Motor neuron (in vitro differentiated cells): Measurements from ENCODE around the gene CORO2A. TPM values are rescaled to one million over a fixed set of nuclear protein-coding genes. Genes with fewer than 3 reads are reported as not detected.

Experiments
- ATAC-seq, 8 experiments: fragments of 200-7000 bp; cut with Tn5 transposase; replicated peaks in 6 of 8; 2 replicates each; pipeline ENCODE4 v1.8.0; 2021; ENCODE audit warnings: mild to moderate bottlenecking in 8 of 8, moderate library complexity in 8 of 8
- H3K27ac ChIP-seq, 2 donors: fragments of 250-450 bp; sonication (Bioruptor Pico); 2 replicates each; pipeline ENCODE4 v1.9.0; 2021; ENCODE audit warnings: antibody characterized with exemption in 2 of 2, mild to moderate bottlenecking in 2 of 2, moderate library complexity in 1 of 2
- H3K4me1 ChIP-seq, 2 donors: fragments of 250-450 bp; sonication (Bioruptor Pico); replicated peaks in 1 of 2; 2 replicates each; pipeline ENCODE4 v1.6.1; 2021; ENCODE audit warnings: antibody characterized with exemption in 2 of 2, mild to moderate bottlenecking in 2 of 2, moderate library complexity in 1 of 2
- H3K4me3 ChIP-seq, 5 donors: fragments of 250-450 bp; sonication (Bioruptor Pico); 2 replicates each; pipeline ENCODE4 v1.9.0; 2021; ENCODE audit warnings: antibody characterized with exemption in 5 of 5, mild to moderate bottlenecking in 5 of 5, moderate library complexity in 4 of 5
- WGBS, 10 experiments: fragments of 450-650 bp; shearing (Covaris generic); methylation state at CpG; one replicate each; pipeline ENCODE4 v1.0.0; 2022; 5-methylcytosine and 5-hydroxymethylcytosine counted together
- in situ Hi-C, 9 experiments: fragments of 400-800 bp; cut with MboI; loops; one replicate each; pipeline ENCODE4 v1.15.0; 2021; ENCODE audit warnings: low sequenced_read_pairs in 9 of 9, low pct_unique_long_range_greater_than_20kb in 2 of 9; ENCODE audit not compliant: unreplicated experiment in 9 of 9
- total RNA-seq, 8 experiments: library from RNA; unstranded; fragments of 300-600 nt; gene quantifications; 2 replicates each; pipeline versions ENCODE4 v1.2.3 to v1.2.4, GENCODE V29; 2022

CORO2A gene
- total RNA-seq, 8 experiments from 2014 or later, result 0.87 to 3.4 (median 2.0) TPM

DNA sequence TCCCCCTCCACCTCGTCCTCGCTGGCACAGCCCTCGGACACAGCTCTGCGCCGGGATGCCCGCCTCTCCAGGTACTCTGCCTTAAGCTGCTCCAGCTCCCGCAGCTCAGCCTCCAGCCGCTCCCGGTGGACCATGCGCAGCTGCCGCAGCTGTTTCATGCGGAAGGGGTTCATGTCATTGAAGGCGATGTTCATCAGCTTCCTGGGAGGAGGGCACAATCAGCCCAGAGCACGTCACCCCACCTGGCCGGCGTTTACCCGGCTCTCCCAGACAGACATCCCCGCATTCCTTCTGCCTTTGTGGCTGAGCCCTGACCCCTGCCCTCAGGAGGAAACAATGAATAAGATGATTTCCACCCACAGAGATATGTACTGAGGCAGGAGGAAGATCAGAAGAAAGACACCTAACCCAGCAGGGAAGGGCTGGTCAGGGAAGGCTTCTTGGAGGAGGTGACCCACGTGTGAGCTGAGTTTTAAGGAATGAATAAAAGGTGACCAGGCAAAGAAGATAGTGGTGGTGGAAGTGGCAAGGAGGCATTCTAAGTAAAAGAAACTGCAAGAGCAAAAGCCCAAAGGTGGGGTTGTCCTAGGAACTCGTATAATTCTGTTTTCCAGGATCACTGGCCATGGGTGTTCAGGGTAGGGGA lies 7.1 kb upstream of the CORO2A start:
- no peak for ATAC-seq
- in situ Hi-C loops, result no loop called here
- no peak overlapping the region for H3K27ac ChIP-seq

DNA sequence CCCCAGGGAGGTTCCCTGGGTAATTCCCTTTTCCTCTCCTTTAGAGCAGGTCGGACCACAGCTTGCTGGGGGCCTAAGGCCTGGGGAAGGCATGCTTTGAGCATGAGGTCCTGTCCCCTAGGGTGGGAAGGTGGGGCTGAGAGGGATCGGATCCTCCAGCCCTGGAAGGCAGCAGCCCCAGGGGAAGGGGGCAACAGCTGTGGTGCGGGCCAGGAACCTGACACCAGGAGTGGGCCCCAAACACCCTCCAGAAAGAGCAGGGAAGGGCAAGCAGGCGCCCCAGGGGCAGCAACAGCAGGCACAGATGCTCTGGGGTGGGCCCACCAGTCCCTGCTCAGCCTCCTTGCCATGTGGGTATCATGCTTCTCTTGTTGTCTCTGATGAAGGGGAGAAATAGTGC lies 3.2 kb upstream of the CORO2A start:
- 0 to 69% methylated on average over 1 to 2 of the region's 4 CpGs; no CpG with 5 or more reads in 8 of the 10 experiments for WGBS, 10 experiments
- Histone ChIP-seq H3K27ac (no peak overlapping the region), H3K4me1 (peaks cover 2 to 9% of the 10 kb centered on the region in 2 donors), H3K4me3 (no peak overlapping the region)
- no peak for ATAC-seq
- in situ Hi-C loops, result no loop called here

More for the DNA sequence above, 7.1 kb upstream of the CORO2A start:
- H3K4me1 ChIP-seq, result no peaks in the 10 kb centered on the region
- 30 to 90% (median 66%) methylated on average over 2 to 11 of the region's 20 CpGs; no CpG with 5 or more reads in 2 of the 10 experiments for WGBS, 10 experiments
- no peak overlapping the region for H3K4me3 ChIP-seq

DNA sequence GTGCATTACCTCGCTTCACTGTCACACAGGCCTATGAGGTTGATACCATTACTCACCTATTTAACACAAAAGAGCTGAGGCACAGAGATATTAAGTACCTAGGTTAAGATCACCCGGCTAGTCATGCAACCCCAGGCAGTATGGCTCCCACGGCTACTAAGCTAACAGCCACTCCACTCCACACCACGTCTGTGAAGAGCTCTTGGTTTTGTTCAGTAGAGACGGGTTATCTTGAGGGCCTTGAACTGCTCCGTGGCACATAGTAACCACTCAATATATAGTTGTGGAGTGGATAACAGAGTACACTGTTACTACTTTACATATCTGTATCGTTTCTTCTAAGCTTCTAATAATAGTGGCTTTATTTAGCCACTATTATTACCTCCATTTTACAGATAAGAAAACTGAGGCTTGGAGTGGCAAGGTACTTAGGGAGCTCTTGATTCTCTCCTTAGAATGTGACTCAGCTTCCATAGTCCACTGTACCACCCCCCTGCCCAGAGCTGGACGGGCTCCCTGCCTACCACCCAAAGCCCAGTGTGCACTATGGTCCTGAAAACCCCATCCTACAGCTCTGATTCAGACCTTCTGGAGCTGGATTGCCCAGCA lies 1.0 kb upstream of the CORO2A start:
- in situ Hi-C loops, result no loop called here
- WGBS, 10 experiments, result 46 to 87% (median 66%) methylated on average over 1 to 7 of the region's 8 CpGs; no CpG with 5 or more reads in 4 of the 10 experiments
- no peak for ATAC-seq
- H3K4me3 ChIP-seq, result peak overlapping the region; percentile 36 to 65 (median 42)
- peak overlapping the region; percentile 25 to 46 for H3K27ac ChIP-seq
- H3K4me1 ChIP-seq, result peaks cover 2 to 9% of the 10 kb centered on the region in 2 donors

DNA sequence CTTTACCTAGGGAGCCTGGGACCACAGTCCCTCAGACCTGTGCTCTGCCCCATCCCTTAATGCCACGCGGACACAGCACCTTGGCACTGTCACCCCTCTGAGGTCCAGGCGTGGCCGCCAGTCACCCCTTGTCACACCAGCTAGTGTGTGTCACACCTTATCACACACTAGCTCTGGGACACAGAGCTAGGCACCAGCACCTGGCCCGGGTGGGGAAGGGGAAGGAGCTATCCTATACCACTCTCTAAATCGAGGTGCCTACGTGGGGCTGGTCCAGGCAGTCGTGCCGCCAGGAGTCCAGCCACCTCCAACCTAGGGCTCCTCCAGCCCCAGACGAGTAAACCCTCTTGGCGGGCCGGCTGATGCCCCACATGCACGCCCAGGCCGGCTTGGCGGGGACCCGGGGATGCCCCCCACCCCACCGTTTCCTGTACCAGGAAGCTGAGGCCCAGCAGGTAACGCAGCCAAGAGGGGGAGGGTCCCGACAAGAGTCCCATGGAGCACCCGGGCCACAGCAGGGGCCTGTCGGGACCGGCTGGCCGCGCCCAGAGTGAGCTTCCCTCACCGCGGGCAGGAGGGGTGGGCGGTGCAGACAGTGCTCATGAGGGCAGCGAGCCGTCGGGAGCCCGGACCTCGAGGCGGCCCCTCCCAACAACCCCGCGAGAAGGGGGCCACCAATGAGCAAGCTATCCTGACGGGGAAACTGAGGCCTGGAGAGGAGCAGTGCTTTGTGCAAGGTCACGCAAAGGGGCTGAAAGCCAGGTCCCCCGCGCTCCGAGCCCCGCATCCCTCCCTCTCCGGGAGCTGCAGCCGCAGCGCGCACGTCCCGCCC lies 550 bp downstream of the CORO2A start:
- H3K27ac ChIP-seq, result peak overlapping the region in 1 of 2 donors; percentile 5
- in situ Hi-C loops, result no loop called here
- 1 to 40% (median 27%) methylated on average over 1 to 14 of the region's 47 CpGs; no CpG with 5 or more reads in 6 of the 10 experiments for WGBS, 10 experiments

DNA sequence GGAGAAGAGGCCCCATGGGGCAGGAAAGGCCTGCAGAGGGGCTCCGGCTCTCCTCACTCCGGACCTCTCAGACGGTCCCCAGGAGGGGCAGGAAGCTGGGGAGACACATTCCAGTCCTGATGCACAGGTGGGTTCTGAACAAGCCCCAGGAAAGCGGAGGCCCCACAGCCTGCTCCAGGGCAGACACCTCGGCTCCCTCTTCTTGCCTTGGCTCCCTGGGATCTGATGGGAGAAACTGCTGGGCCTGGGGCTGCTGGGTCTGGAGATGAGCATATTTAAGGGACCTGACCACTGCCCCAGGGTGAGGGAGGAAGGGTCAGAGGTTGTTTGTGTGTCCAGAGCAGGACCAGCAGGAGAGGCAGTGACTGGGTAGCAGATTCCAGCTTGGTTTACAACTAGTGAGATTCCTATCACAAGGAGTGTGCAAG lies 1.2 kb downstream of the CORO2A start:
- Histone ChIP-seq H3K4me1 (peaks cover 2 to 9% of the 10 kb centered on the region in 2 donors), H3K27ac (no peak overlapping the region), H3K4me3 (no peak overlapping the region)
- in situ Hi-C loops, result no loop called here
- no peak for ATAC-seq
- 49% methylated on average over 4 of the region's 5 CpGs; no CpG with 5 or more reads in 9 of the 10 experiments for WGBS, 10 experiments

More for the DNA sequence above, 550 bp downstream of the CORO2A start:
- peaks cover 2 to 9% of the 10 kb centered on the region in 2 donors for H3K4me1 ChIP-seq
- peak overlapping the region; percentile 36 to 65 (median 42) for H3K4me3 ChIP-seq
- ATAC-seq, result peak; percentile 8 to 59 (median 41)

DNA sequence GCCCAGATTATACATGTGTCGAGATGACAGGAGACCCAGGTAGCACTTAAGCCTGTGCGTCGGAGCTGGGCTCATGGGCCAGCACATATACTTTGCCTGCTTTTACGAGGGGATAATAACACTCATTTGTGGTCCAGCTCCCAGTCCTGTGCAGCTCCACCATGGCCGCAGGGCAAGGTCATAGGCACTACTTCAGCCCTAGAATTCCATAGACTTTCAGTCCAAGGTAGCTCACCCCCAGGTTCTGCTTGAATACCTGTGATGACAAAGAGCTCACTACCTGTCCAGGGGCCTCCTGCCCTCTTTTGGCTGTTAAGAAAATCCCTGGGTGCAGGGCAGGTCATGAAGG lies 1.7 kb downstream of the CORO2A start:
- 60 to 100% (median 100%) methylated on average over 1 to 3 of the region's 5 CpGs; no CpG with 5 or more reads in 5 of the 10 experiments for WGBS, 10 experiments

DNA sequence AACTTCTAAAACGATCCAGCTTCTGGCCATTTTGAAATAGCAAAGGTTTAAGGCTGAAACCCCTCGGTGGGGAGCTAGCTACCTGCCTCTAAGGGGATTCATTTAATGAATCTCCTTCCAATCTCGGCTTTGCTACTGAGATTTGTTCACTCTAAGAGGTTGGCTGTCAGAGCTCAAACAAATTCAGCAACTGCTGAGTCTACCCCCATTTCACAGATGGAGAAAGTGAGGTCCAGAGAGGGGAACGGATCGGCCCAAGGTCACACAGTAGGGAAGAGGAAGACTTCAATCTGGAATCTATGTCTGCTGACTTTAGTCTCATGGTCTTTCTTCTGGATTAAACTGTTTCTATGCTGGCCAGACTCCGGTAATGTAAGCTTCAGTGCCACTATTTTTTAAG lies 3.0 kb downstream of the CORO2A start:
- peaks cover 2 to 9% of the 10 kb centered on the region in 2 donors for H3K4me1 ChIP-seq
- H3K27ac ChIP-seq, result no peak overlapping the region
- 60 to 100% (median 82%) methylated on average over 1 to 6 of the region's 6 CpGs for WGBS, 10 experiments
- no peak overlapping the region for H3K4me3 ChIP-seq
- ATAC-seq, result no peak
- in situ Hi-C loops, result no loop called here

More for the DNA sequence above, 1.7 kb downstream of the CORO2A start:
- no peak for ATAC-seq
- Histone ChIP-seq H3K4me3 (no peak overlapping the region), H3K4me1 (peaks cover 2 to 9% of the 10 kb centered on the region in 2 donors), H3K27ac (no peak overlapping the region)
- in situ Hi-C loops, result no loop called here

DNA sequence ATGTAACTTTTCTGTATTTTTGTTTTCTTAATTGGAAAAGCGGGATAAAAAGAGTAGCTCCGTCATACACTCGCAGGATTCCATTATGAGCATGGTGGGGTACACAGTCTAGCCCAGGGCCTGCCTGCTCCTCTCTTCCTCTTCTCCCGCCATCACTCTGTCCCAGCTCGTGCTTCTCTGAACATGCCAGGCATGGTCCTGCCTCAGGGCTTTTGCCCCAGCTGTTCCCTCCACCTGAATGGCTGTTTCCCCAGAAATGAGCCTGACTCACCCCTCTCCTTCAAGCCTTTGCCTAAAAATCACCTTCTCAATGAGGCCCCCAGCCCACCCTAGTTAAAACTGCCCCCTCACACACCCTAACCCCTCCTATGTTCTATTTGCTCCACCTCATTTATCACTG lies 4.5 kb downstream of the CORO2A start:
- peaks cover 0 to 9% of the 10 kb centered on the region in 2 donors for H3K4me1 ChIP-seq
- 79 to 100% (median 92%) methylated on average over 1 to 5 of the region's 5 CpGs; no CpG with 5 or more reads in 1 of the 10 experiments for WGBS, 10 experiments
- in situ Hi-C loops, result no loop called here
- no peak overlapping the region for H3K4me3 ChIP-seq
- no peak for ATAC-seq
- H3K27ac ChIP-seq, result no peak overlapping the region

DNA sequence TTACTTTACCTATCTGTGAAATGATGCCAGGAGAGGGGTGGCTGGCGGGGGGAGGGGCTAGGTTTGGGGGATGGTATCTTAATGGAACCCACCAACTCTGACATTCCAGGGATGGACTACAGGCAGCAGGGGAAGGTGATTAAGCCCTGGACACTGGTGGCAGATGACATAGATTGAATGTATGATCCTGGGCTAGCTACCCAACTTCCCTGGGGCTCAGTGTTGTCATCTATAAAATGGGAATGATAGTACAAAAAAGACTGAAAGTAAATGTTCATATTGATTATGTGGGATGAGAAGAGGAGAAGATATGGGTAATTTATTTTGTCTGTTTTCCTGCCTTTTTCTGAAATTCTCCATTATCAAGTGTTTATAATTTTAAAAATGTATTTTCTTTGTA lies 6.2 kb downstream of the CORO2A start:
- H3K27ac ChIP-seq, result no peak overlapping the region
- in situ Hi-C loops, result no loop called here
- WGBS, 10 experiments, result no CpG with 5 or more reads among the region's 1 CpG

DNA sequence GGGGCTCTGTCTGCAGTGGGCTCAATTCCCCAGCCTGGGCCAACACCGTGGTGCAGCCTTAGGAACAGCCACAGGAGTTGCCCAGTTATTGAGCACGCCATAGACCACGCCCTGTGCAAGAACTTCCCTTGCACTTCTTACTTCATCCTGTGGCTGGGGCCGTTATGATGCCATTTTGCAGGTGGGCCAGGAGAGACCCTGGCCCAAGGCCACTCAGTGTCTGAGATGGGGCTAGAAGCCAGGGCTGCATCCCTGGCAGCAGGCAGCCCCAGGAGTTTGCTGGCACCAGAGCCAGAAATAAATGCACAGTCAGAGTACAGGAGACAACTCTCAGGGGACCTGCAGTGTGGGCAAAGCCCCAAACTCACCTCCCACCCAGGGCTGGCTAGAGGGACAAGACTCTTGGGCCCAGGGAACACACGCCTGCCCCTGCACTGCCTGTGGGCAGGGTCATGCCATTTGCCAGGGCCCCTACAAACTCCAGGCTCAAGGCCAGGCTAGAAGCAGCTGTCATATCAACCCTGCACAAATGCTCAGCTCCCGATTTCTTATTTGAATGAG lies 6.7 kb downstream of the CORO2A start:
- no peak for ATAC-seq
- H3K4me3 ChIP-seq, result no peak overlapping the region
- no peak overlapping the region for H3K27ac ChIP-seq
- in situ Hi-C loops, result no loop called here
- no peaks in the 10 kb centered on the region for H3K4me1 ChIP-seq
- WGBS, 10 experiments, result 40 to 100% (median 60%) methylated on average over 1 to 2 of the region's 6 CpGs; no CpG with 5 or more reads in 5 of the 10 experiments

More for the DNA sequence above, 6.2 kb downstream of the CORO2A start:
- H3K4me3 ChIP-seq, result no peak overlapping the region
- H3K4me1 ChIP-seq, result peaks cover 0 to 2% of the 10 kb centered on the region in 2 donors
- ATAC-seq, result no peak

DNA sequence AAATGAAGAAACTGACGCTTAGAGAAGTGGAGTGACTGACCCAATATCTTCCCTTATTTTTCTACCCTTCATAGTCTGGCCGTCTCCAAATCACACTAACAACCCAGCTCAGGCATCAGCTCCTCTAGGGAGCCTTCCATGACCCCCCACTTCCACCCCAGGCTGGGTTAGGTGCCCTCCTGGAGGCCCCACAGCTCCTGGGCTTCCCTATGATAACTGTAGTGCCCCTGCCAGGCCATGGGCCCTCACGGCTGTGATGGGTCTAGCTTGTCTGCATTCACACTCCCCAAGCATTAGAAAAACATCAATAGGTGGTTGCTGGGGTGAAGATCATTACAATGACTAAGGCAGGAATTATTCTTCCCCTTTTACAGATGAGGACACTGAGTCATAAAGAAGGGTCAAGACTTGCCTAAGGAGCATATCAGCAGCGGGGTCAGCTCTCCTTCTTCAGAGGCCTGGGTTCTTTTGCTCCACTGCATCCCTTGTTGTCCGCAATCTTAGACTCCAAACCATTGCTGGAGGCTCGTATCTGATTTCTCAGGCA lies 7.3 kb downstream of the CORO2A start:
- WGBS, 10 experiments, result 80 to 100% (median 90%) methylated on average over 1 to 3 of the region's 6 CpGs; no CpG with 5 or more reads in 5 of the 10 experiments

DNA sequence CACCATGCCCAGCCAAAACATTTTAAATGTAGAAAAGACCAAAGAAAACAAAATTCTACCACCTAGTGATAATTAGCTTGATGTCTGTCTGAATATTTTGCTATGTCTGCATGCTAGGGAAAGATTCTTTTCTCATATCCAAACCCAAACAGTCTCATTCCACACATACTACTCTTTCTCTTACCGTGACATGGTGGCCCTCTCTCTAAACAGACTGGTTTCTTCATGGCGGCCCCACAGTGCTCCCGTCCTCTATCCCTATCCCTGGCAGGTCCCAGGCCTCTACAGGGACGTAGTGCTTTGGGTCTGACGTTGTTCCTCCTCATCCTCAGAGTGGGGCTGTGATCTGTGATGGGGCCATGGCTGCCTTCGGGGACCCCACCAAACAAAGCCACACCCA lies 8.1 kb downstream of the CORO2A start:
- in situ Hi-C loops, result no loop called here
- H3K4me1 ChIP-seq, result no peaks in the 10 kb centered on the region
- 53 to 100% (median 82%) methylated on average over 1 to 5 of the region's 6 CpGs; no CpG with 5 or more reads in 3 of the 10 experiments for WGBS, 10 experiments
- H3K27ac ChIP-seq, result no peak overlapping the region
- H3K4me3 ChIP-seq, result no peak overlapping the region
- no peak for ATAC-seq

More for the DNA sequence above, 7.3 kb downstream of the CORO2A start:
- in situ Hi-C loops, result no loop called here
- Histone ChIP-seq H3K27ac (no peak overlapping the region), H3K4me3 (no peak overlapping the region), H3K4me1 (no peaks in the 10 kb centered on the region)
- ATAC-seq, result no peak
